ENCODE results near the gene CD81. TPM values are rescaled to one million over a fixed set of nuclear protein-coding genes. Genes with fewer than 3 reads are reported as not detected.
A peak's percentile ranks its signal among the peaks of the same experiment; 100 is the strongest.

The CD81 gene
- total RNA-seq, 1 donor from 2014 or later = 618 TPM

- no peak for ATAC-seq
- intact Hi-C loops (cut with DNase I) = loop anchor here (10.0 kb wide), 1 partner anchor 1641 kb away; the partner anchor contains the start of gene TALDO1
Observed at GRCh38 chr11:2385156-2386151, 8.3 kb downstream of the CD81 start.

DNA sequence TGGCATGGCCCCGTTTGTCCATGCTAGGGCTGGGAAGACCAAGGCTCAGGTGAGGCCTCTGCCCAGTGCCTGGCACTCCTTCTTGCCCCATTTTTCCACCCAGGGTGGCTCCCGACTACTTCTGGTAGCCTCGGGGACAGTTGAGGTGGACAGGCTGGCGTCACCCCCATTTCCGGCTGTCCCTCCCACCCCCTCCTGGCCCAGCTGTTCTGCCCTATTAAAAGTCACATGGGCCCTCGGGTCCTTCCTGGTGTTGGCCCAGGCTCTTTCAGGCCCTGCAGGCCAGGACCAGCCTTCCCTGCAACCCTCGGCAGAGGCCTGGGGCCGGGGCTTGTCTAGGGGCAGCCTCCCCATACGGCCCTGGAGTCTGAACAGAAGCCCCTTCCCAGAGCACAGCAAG lies 9.5 kb downstream of the CD81 start:
- ATAC-seq (no peak), DNase-seq (ENCODE audit: low spot score) (no peak)
- intact Hi-C loops (cut with DNase I) = loop anchor here (10.0 kb wide), 1 partner anchor 1642 kb away; the partner anchor contains the start of gene TALDO1

More at GRCh38 chr11:2385156-2386151, 8.3 kb downstream of the CD81 start:
- DNase-seq (ENCODE audit: low spot score) = no peak

GRCh38 chr11:2387266-2387987 lies 10.3 kb downstream of the CD81 start:
- DNase-seq (ENCODE audit: low spot score) (no peak), ATAC-seq (peak; percentile 19)
- intact Hi-C loops (cut with DNase I) = loop anchor here (10.0 kb wide), 1 partner anchor 1643 kb away; the partner anchor contains the start of gene TALDO1

- DNase-seq (ENCODE audit: low spot score) = no peak
- intact Hi-C loops (cut with DNase I) = loop anchor here (10.0 kb wide), 1 partner anchor 1644 kb away; the partner anchor contains the start of gene TALDO1
- no peak for ATAC-seq
Observed at GRCh38 chr11:2388431-2389376, 11.6 kb downstream of the CD81 start.

DNA sequence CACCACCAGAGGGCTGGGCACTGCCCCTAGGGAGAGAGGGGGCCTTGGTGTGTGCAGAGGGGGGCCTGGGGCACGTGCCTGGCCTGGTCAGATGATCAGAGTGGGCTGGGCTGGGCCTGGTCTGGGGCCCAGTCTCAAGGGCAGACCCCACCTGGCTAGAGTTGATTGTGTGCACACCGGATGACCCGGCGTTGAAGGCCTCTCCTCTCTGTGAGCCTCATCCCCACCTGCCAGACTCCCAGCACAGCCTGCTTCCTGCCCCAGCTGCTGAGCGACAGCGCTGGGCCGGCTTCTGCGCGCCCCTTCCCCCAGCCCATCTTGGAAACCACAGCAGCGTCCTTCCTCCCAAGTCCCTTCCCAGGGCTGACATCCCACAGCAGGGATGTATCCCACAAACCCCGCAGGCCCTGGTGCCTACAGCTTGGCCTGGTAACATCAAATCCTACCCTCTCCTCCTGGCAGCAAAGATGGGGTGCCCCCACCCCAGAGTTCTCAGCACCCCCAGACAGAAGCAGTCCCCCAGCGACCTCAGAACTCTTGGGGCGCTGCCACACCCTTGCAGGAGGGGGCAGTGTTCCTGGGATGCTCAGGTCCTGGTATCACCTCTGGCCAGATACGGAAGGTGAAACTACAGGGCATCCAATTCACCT lies 12.4 kb downstream of the CD81 start:
- no peak for ATAC-seq

GRCh38 chr11:2390091-2390724 lies 13.1 kb downstream of the CD81 start:
- no peak for DNase-seq (ENCODE audit: low spot score)
- peak; percentile 2 for ATAC-seq
- intact Hi-C loops (cut with DNase I) = no loop called here

More for the DNA sequence above, 12.4 kb downstream of the CD81 start:
- no peak for DNase-seq (ENCODE audit: low spot score)
- intact Hi-C loops (cut with DNase I) = loop anchor here (10.0 kb wide), 1 partner anchor 1645 kb away; the partner anchor contains the start of gene TALDO1

- ATAC-seq (peak; percentile 58), DNase-seq (ENCODE audit: low spot score) (no peak)
- intact Hi-C loops (cut with DNase I) = no loop called here
Observed at GRCh38 chr11:2390725-2391151, 13.6 kb downstream of the CD81 start.

- ATAC-seq (no peak), DNase-seq (ENCODE audit: low spot score) (no peak)
- intact Hi-C loops (cut with DNase I) = no loop called here
Observed at GRCh38 chr11:2391181-2391975, 14.3 kb downstream of the CD81 start.

DNA sequence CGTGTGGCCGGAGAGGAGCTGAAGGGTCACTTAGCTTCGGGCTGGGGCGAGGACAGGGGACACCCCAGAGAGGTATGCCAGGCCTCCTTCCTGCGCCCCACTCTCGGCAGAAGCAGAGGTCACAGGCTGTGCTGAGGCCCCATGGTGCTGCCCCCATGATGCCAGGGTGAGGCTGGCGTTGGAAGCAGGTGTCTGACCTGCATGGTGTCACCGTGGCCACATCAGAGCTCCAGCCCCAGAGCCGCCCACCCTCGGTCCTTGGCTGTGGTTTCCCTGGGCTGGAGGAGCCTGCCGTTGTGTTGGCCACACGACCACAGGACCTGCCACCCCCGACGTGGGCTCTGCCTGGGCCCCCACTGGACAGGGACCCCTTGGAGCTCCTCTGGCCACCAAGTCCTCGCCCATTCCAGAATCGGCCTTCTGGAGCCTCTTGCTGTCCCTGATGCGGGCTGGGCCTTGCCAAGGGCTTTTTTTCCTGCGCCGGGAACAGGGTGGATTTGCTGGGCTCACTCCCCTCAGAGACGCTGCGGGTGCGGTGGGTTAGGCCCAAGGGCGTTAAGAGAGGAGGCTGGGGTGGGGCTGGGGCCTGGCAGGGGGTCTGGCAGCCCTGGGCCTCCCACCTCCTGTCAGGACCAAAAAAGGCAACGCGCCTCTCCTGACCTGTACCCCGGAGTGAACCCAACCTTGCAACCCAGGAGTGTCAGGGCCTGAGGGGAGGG lies 15.3 kb downstream of the CD81 start:
- DNase-seq (ENCODE audit: low spot score) (no peak), ATAC-seq (no peak)
- intact Hi-C loops (cut with DNase I) = no loop called here

GRCh38 chr11:2393111-2393868 lies 16.2 kb downstream of the CD81 start:
- ATAC-seq (no peak), DNase-seq (ENCODE audit: low spot score) (no peak)
- intact Hi-C loops (cut with DNase I) = no loop called here

- ATAC-seq = no peak
- intact Hi-C loops (cut with DNase I) = no loop called here
Observed at GRCh38 chr11:2393941-2394817, 17.1 kb downstream of the CD81 start.

DNA sequence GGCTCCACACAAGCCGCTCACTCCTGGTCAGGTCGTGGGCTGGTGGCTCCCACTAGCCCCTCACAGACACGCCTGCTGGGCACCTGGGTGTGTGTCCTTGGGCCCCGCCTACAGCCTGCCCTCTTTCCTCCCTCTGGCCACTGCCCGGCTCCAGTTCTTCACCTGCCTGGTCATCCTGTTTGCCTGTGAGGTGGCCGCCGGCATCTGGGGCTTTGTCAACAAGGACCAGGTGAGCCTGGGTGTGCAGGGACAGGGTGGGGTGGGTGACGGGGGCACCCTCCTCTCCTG lies 17.7 kb downstream of the CD81 start:
- no peak for DNase-seq (ENCODE audit: low spot score)
- intact Hi-C loops (cut with DNase I) = no loop called here
- no peak for ATAC-seq

More at GRCh38 chr11:2393941-2394817, 17.1 kb downstream of the CD81 start:
- DNase-seq (ENCODE audit: low spot score) = no peak

DNA sequence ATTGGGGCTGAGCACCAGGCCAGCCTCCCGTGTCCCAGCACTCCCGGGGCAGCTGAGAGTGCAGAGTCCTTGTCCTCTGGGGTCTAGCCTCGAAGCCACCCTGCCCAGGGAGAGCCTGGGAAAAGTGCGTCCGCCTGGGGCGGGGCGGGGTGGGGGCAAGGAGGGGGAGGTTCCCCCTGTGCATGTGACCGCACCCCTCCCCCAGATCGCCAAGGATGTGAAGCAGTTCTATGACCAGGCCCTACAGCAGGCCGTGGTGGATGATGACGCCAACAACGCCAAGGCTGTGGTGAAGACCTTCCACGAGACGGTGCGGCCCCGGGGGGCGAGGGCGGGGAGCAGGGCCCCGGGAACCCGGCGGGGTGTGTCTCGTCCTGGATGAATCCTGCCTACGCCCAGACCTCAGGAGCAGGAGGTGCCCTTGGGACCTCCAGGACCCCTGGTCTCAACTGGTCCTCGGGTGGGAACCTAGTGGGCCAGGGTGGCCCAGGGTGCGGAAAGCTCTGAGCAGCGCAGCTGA lies 18.2 kb downstream of the CD81 start:
- no peak for ATAC-seq
- no peak for DNase-seq (ENCODE audit: low spot score)
- intact Hi-C loops (cut with DNase I) = no loop called here

DNA sequence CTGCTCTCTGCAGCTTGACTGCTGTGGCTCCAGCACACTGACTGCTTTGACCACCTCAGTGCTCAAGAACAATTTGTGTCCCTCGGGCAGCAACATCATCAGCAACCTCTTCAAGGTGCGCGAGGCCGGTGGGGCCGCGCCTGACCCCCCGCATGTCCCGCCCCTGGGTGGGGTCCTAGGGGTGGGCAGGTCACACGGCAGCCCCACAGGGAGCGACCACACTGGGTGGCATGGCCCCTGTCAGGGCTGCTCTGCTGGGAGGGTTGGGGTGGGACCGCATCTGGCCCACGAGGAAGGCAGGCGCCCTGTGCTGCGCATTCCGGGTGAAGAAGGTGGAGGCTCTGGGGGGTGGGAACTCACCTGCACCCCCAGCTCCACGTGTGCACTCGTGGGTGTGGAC lies 18.7 kb downstream of the CD81 start:
- intact Hi-C loops (cut with DNase I) = no loop called here
- DNase-seq (ENCODE audit: low spot score) (no peak), ATAC-seq (no peak)

Measured in sciatic nerve (tissue), 2 donors.